GM18951 (cell line): ENCODE results near the gene C11orf42.

Experiments used
- POLR2A ChIP-seq: IDR thresholded peaks from 4 replicates; pipeline ENCODE4 v1.6.1; 2011; ENCODE audit warnings: mild to moderate bottlenecking; ENCODE audit not compliant: insufficient read length, insufficient read depth; ENCODE audit errors: extremely low read depth
- in situ Hi-C: fragments of 300-500 bp; cut with MboI; formaldehyde crosslinking; loops from one replicate; pipeline ENCODE4 v1.12.0; 2022; ENCODE audit warnings: low sequenced_read_pairs, mixed read lengths, inconsistent platforms; ENCODE audit not compliant: unreplicated experiment

C11orf42 gene

DNA sequence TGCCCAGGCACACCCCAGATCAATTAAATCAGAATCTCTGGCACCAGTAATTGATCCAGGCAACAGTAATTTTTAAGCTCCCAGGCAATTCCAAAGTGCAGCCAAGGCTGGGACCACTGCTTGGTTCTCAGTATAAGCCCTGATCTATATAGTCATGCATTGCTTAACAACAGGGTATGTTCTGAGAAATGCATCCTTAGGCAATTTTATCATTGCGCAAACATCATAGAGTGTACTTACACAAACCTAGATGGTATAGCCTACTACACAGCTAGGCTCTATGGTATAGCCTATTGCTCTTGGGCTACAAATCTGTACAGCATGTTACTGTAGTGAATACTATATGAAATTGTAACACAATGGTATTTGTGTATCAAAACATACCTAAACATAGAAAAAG, 651 bp upstream of the C11orf42 start:
- in situ Hi-C loops = no loop called here
- TF ChIP-seq POLR2A = no peak

DNA sequence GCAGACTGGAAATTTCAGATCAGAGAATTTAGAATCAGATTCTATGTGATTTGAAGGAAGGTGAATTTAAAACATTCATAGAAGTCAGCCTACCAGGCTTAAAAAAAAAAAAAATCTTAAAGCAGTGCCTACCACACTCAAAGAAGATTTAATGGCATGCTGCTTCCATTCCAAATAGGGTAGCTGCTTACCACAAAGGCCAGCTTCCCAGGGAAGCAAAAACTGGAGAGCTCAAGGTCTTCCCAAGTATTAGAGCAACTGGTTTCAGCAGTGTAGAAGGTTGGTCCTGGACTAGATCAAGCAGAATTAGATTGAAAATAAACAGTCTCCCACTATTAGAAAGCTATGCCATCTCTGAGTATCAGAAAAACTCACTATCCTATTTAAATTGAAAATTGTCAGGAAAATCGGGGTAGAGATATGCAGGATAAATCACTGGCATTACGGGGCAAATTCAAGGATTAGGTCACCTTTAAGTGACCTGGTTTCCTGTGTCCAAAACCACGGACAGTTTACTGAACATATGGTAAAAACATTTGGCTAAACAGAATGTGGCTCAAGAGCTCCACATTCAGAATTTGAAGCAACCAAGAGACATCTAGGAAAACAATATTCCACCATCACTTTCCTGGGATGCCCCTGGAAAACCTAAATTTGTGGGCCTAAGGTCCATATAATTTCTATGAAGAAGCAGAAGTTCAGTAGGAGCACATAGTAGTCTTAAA, 1.3 kb downstream of the C11orf42 start:
- in situ Hi-C loops = no loop called here

DNA sequence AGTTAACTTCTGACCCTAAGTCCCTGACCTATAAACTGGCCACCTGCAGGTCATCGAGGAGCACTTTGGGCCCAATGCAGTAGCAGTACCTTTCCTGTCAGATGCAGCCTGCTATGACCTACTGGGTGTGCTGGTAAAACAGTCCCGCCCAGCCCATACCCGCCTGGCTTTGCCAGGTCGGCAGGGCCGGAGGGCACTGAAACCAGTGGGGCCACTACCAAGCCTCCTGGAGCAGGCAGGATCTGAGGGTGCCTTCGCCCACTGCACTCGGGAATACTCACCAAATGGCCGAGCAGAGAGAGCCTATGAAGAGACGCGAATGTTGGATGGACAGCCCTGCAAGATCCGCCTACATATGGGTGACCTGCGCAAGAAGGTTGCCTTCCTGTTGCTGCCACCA, 4.4 kb downstream of the C11orf42 start:
- TF ChIP-seq POLR2A = no peak
- in situ Hi-C loops = no loop called here

More for the DNA sequence above, 1.3 kb downstream of the C11orf42 start:
- TF ChIP-seq POLR2A = no peak

DNA sequence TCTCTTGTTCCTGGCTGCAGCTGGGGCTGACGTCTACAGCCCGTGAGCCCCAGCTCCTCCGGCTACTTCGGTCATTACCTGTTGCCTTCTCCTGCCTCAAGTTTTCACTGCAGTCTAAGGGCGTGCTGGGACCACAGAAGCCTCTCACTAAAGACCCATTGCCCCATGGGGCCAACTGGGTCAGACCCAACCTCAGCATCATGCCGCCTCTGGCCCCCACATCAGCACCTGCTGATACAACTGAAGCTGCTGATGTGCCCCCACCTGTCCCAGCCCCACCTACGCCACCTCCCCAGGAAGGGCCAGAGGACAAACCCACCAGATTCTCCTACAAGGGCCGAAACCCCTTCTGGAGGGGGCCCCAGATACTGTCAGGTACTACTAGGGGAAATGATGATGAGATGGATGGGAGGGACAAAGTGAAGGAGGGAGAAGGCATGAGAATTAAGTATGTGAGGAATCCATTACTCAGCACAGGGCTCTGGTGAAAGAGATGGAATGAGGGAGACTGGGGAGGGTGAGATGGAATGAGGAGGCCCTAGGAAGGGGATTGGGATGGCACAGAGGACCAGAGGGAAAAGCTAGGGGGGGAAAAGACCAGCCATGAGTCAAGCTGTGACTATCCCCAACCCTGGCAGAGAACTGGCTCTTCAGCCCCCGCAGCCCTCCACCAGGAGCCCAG, 5.1 kb downstream of the C11orf42 start:
- in situ Hi-C loops = no loop called here
- TF ChIP-seq POLR2A = no peak

DNA sequence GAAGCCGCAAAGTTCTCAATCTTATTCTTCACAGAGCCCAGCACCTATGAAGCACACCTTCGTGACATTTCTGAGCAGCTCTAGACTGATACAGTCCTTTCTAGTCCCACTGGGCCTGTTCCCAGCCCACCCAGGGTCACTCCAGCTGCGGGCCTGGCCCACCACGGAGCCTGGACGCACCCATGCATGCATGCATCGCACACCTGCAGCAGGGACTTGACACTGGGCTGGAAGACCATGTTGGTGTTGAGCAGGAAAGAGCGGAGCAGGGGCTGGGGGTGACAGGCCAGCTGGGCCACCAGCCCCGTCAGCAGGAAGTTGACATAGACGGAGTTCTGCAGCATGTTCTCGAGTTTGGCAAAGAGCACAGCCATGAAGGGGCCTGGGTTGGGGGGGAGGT, 9.2 kb downstream of the C11orf42 start:
- no peak for TF ChIP-seq POLR2A
- in situ Hi-C loops = no loop called here

DNA sequence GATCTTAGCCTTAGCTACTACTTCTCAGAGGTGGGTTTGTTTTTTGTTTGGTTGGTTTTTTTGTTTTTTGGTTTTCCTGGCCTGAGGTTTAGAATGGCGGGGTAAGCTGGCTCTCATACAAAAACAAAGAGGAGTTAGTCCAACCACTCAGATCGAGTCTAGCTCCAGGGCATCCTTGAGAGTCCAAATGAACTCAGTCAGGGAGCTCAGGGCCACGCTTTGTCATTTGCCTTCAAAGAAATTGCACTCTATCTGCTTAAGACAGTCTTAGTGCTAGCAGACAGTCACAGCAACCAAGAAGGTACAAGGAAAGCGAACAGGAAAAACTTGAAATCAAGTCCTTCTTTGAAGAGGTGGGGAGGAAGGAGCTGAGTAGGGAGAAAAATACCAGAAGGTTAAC, 11.1 kb downstream of the C11orf42 start:
- TF ChIP-seq POLR2A = no peak
- in situ Hi-C loops = no loop called here

DNA sequence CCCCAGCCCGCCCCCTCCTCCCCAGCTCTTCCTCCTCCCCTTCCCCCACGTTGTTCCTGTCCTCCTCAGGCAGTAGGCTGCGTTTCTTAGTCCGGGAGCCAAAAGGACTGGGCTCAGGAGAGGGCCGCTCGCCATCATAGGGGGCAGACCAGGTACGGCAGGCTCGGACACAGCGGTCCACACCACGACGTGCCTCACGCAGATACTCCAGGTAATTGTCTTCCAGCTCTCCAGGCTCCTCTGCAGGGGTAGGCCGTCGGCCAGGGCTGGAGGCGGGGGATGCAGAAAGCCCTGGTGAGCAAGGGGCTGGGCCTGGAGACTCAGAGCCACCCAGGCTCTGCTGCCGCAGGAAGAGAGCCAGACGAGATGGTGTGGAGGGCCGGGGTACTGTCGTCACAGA, 12.4 kb downstream of the C11orf42 start:
- in situ Hi-C loops = no loop called here

DNA sequence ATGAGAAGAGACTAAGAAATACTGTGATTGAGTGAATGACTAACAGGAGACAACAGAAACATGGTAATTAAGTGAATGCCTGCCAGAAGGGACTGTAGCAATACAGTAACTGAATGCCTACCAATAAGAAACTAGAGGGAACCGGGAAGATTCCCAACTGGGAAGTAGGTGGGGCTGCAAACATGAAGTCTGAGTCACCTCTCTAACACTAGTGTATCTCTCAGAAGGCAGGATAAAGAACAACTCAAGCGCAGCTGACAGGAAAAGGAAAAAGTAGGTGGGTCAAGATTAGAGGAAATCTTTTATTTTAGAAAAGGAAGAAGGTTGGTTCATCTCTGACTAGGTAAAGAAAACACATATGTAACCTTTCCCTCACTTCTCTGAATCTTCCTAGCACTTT, 14.0 kb downstream of the C11orf42 start:
- in situ Hi-C loops = no loop called here
- TF ChIP-seq POLR2A = no peak

More for the DNA sequence above, 12.4 kb downstream of the C11orf42 start:
- TF ChIP-seq POLR2A = no peak

DNA sequence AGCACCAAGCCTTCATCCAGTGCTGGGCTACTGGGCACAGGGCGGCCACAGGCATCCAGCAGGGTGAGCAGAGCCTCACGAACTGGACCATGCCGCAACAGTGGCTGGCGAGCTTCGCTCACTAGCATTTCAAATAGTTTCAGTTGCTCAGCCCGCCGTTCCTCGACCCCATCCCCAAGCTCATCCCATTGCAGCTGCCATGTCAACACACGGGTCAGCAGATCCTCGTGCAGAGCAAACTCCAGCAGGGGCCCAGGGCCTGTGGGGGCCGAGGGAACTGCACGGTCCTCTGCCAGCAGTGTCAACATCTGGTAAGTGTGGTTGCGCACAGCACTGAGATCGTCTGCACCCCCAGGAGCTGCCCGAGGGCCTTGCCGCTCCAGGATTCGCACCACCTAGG, 18.5 kb downstream of the C11orf42 start:
- in situ Hi-C loops = no loop called here
- no peak for TF ChIP-seq POLR2A

DNA sequence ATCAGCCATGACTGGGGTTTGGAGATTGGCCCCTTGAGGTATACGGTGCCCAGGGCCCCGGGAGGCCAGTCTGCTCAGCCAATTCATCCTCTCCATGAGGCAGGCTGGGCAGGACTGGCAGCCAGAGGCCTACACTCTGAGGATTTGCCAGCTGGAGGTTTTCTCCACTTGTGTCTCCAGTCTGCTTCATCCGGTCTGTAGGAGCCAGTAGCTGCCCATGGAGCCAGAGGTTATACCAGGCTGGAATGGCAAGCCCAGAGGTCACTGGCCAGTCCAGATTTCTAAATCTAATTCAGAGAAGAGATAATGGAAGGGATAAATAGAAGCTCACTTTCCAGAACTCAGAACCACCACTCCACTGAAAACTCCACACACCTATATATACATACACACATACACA, 19.1 kb downstream of the C11orf42 start:
- in situ Hi-C loops = no loop called here

DNA sequence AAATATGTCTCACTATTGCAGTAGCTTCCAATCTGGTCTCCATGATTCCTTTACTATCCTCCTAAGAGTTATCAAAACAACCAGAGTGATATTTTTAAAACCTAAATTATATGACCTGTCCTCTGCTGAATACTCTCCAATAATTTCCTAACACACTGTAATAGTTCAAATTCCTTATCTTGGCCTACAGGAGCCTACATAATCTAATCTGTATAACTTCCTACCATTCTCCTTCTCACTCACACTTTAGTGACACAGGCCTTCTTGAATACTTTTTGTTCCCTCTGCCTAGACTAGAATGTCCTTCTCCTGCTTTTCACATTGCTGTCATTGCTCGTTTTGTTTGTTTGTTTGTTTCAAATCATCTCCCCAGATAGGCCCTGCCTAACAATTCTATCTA, 19.7 kb downstream of the C11orf42 start:
- in situ Hi-C loops = no loop called here
- TF ChIP-seq POLR2A = no peak

More for the DNA sequence above, 19.1 kb downstream of the C11orf42 start:
- no peak for TF ChIP-seq POLR2A

DNA sequence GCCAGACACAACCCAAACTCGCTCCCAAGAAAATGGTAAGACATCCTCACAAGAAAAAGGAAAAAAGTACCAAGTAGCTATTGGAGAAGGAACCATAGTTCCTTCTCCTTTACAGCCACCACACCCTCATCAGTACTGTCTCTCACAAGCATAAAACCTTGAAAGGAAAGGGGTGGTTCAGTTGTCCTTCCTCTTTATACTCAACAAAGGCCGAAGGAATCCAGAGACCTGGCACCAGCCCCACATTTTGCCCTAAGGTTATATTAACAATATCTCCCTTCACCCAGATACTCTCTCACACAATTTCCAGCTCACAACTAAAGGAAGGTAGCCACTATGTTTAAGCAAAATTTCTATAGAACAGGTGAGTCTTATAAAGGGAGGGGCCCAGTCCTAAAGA, 20.5 kb downstream of the C11orf42 start:
- in situ Hi-C loops = no loop called here
- TF ChIP-seq POLR2A = no peak

DNA sequence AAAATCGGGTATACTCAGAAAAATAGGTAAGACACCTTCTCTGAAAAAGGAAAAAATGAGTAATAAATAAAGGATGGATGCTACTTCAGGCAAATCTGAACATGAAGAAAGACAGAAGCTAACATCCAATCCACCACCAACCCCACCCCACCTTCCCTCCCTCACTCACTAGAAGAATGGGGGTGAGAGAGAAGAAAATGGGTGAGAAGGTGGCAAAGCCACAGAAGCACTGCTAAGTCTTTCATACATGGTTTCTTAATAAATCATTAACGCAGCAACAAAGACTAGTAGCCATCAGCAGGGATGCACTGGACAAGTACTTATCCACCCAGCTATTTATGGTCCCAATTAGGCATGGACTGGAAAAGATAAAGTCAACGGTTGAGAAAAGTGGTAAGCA, 23.2 kb downstream of the C11orf42 start:
- TF ChIP-seq POLR2A = no peak
- in situ Hi-C loops = no loop called here

DNA sequence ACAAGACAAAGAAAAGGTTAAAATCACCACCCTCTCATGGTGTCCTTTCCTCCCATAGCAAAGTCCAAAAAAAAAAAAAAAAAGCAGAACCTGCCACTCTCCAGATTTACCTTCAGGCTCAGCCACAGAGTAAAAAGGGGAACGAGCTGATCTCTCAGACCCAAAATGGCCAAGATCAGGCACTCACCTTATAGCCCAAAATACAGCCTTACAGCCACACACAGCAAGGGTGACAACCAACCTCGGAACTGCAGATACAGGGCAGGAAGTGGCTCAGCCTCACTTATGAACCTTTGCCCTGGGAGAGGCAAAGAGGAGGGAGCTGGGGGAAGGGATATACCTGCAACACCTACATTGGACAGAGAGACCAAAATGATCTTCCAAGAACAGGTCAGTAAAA, 24.6 kb downstream of the C11orf42 start:
- TF ChIP-seq POLR2A = no peak
- in situ Hi-C loops = no loop called here
